ENCODE measurements around the gene TMEM39B.

DNA sequence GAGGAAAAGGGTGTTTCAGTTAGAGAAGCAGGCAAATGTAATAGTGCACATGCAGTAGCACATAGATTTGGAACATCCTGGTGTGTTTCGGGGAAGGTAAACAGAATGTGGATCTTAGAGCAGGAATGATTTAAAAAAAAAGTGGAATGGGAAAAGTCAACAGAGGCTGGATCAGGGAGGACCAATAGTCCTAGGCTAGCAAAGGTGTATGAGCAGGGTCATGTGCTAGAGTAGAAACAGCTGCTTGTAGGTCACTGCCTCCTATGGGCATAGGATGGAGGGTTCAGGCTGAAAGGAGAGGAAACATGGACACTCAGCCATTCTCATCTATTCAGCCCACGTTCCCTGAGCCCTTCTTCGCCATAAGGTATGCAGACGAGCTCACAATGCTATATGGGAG lies 31.4 kb downstream of the TMEM39B start:
- TF ChIP-seq, protein P1, sequence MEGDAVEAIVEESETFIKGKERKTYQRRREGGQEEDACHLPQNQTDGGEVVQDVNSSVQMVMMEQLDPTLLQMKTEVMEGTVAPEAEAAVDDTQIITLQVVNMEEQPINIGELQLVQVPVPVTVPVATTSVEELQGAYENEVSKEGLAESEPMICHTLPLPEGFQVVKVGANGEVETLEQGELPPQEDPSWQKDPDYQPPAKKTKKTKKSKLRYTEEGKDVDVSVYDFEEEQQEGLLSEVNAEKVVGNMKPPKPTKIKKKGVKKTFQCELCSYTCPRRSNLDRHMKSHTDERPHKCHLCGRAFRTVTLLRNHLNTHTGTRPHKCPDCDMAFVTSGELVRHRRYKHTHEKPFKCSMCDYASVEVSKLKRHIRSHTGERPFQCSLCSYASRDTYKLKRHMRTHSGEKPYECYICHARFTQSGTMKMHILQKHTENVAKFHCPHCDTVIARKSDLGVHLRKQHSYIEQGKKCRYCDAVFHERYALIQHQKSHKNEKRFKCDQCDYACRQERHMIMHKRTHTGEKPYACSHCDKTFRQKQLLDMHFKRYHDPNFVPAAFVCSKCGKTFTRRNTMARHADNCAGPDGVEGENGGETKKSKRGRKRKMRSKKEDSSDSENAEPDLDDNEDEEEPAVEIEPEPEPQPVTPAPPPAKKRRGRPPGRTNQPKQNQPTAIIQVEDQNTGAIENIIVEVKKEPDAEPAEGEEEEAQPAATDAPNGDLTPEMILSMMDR (IDR thresholded peaks at IDR 0.05; ENCODE audit: low read length): no peak
- no peak for TF ChIP-seq EZH2 (IDR thresholded peaks at IDR 0.05; ENCODE audit: borderline replicate concordance, low read length)
